ENCODE results near the gene LBHD1. TPM values are rescaled to one million over a fixed set of nuclear protein-coding genes. Genes with fewer than 3 reads are reported as not detected.
"Not testable (repeated sequence)": the region's sequence is repeated elsewhere in the genome, so short reads cannot be mapped to it uniquely, and the experiment has no call there.

LBHD1 gene
- polyA plus RNA-seq, 5 donors: 4.9 to 9.5 (median 8.8) TPM

DNA sequence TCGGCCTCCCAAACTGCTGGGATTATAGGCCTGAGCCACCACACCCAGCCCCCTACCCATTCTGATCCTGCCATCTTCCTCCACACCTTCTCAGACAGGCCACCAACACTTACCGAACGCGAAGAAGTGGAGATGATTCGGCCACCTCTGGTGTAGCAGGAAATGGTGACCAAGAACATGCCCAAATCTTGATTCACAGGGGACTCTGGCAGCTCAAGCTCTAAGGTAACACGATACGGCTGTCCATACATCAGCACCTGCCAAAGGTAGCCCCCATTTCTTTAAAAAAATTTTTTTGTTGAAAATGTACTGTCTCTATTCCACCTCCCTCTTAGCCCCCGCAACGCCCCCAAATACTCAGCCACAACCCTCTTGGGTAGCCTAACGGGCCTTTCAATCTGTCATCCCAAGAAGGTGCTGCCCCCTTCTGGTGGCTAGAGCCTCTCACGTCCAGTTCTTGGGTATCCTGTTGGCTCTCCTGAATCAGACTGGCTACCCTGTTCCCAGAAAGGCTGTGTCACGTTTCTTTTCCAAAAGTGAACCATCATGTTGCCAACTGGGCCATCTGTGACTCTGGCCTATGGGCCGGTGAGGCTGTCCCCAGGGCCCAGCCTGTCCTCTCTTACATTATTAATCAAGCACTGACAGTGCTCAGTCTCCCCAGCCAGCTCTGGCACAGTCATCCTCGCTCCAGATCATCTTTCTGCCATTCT lies 22.5 kb upstream of the LBHD1 start:
- no peak for DNase-seq

DNA sequence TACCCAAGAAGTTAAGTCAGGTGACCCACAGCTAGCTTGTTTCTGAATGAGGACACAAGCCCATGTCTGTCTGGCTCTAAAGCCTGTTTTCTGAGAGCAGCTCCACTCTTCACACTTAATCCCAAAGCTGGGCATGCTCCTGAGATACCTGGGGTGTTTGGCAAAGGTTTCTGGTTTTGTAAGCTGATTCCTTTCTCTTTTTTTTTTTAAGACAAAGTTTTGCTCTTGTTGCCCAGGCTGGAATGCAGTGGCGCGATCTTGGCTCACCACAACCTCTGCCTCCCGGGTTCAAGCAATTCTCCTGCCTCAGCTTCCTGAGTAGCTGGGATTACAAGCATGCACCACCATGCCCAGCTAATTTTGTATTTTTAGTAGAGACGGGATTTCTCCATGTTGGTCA lies 21.6 kb upstream of the LBHD1 start:
- not testable (repeated sequence) for DNase-seq

- DNase-seq: no peak
Observed at GRCh38 chr11:62689421-62690183, 17.5 kb upstream of the LBHD1 start, which contains the start of gene LRRN4CL. TSS of gene LRRN4CL (minus strand) at chr11:62689530. CDS start at chr11:62688508, 1,022 bp downstream.

GRCh38 chr11:62688491-62688890 lies 16.4 kb upstream of the LBHD1 start:
- DNase-seq: no peak

GRCh38 chr11:62687508-62688396 lies 15.7 kb upstream of the LBHD1 start:
- DNase-seq: no peak

- no peak for DNase-seq
Observed at GRCh38 chr11:62682518-62682917, 10.5 kb upstream of the LBHD1 start.

DNA sequence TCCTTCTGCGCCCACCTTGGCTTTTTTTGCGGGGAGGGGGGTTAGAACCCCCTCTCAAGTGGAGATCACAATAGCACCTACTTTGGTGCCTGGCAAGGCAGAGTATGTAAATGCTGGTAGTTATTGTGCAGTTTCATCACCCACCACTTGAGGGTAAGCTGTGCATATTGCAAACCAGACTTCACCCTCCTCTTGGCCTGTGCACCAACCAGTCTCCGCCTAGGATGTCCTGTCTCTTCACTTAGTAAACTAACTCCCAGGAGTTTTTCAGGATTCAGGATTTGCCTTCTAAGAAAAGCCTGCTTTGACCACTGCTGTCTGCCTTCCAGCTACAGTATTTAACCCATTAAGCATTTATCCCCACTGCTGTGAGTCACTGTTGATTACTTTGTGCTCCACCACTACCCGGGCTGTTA lies 8.8 kb upstream of the LBHD1 start:
- no peak for DNase-seq

DNA sequence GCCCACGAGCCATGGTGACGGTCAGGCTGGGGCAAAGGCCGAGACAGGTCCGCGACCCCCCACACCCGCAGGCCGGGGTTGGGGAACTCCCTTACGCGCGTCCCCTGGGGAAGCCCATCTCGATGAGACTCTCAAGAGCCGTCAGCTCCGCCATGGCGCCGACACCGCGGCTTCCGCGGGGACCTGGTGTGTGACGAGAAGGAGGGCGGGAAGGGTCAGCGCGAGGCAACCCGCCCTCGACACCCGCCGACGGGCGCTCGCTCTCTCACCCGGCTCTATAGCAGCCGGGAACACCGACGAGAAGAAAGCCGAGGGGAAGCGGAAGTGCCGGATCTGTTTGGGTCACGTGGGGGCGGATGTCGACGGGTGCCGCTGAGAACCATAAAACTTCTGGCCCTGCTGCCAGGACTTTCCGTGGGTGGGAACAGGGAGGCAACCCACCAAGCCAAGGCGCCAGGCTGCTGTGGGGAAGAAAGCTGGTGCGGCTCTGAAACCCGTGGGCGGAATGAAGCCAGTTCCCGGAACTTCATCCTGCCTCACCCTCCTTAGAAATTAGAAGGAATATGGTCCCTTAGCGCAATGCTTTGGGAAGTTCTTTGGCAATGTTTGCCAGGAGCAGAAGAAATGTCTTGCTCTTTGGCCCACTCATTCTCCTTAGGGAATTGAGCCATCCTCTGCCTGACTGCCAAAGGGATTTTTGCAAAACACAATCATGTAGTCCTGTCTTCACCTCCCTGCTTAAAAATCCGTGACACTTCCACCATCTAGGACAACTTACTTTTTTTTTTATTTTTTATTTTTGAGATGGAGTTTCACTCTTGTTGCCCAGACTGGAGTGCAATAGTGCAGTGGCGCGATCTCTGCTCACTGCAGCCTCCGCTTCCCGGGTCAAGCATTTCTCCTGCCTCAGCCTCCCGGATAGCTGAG lies 7.0 kb upstream of the LBHD1 start, which contains the start of gene UBXN1:
Gene UBXN1, minus strand, starts transcription at position 304 of the 927 bp plus-strand sequence. Its CDS starts 150 bp downstream, at position 154.
- DNase-seq: peak; percentile 87 to 89

GRCh38 chr11:62678433-62678769 lies 6.3 kb upstream of the LBHD1 start:
- DNase-seq: no peak

GRCh38 chr11:62677714-62678113 lies 5.6 kb upstream of the LBHD1 start:
- no peak for DNase-seq

- DNase-seq: no peak
Observed at GRCh38 chr11:62677156-62677555, 5.1 kb upstream of the LBHD1 start.

DNA sequence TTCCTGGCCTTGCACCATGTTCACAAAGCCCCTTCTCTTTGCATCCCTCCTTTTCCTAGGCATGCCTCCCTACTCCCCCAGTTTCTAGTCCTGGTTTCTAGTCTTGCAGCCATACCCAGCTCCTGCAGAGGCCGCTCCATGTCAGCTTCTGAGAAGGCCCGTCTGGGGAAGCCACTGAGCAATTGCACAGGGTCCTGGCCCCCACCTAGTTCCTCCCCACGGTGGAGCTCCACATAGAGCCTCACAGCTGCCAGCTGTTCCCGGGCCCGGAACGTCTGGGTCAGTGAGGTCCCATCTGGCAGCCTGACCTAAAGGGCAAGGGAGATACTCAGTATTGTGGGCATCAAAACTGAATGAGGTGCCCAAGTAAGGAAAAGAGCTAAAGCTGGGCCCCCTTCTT lies 4.6 kb upstream of the LBHD1 start:
- DNase-seq: no peak

DNA sequence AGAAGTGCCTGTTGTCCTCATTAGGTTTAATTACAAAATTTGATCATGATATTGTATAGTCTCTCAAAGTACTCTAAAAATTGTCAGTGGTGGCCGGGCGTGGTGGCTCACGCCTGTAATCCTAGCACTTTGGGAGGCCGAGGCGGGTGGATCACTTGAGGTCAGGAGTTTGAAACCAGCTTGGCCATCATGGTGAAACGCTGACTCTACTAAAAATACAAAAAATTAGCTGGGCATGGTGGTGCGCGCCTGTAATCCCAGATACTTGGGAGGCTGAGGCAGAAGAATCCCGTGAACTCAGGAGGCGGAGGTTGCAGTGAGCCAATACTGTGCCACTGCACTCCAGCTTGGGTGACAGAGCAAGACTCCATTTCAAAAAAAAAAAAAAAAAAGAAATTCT lies 3.3 kb upstream of the LBHD1 start:
- DNase-seq: not testable (repeated sequence)

- DNase-seq: no peak
Observed at GRCh38 chr11:62673196-62673525, 1.1 kb upstream of the LBHD1 start.

- DNase-seq: no peak
Observed at GRCh38 chr11:62671236-62671607, 845 bp downstream of the LBHD1 start.

GRCh38 chr11:62669420-62670161 lies 2.5 kb downstream of the LBHD1 start:
- DNase-seq: no peak

DNA sequence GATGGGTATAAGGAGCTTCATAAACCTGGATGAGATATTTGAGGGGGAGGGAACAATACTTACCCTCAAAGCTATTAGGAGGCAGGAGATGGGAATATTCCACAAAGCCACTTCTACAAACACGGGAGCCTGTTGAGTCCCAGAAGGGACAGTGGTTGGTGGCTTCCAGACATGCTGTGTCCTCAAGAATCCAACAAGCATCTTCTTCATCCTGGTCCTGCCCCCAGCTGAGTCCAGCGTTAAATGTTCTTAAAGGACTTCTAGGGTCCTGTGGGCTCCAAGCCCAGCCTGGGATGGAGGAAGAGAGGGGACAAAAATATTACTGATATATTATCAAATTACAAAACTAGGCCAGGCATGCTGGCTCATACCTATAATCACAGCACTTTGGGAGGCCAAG lies 4.6 kb downstream of the LBHD1 start:
- no peak for DNase-seq

- no peak for DNase-seq
Observed at GRCh38 chr11:62666259-62666926, 5.7 kb downstream of the LBHD1 start.

DNA sequence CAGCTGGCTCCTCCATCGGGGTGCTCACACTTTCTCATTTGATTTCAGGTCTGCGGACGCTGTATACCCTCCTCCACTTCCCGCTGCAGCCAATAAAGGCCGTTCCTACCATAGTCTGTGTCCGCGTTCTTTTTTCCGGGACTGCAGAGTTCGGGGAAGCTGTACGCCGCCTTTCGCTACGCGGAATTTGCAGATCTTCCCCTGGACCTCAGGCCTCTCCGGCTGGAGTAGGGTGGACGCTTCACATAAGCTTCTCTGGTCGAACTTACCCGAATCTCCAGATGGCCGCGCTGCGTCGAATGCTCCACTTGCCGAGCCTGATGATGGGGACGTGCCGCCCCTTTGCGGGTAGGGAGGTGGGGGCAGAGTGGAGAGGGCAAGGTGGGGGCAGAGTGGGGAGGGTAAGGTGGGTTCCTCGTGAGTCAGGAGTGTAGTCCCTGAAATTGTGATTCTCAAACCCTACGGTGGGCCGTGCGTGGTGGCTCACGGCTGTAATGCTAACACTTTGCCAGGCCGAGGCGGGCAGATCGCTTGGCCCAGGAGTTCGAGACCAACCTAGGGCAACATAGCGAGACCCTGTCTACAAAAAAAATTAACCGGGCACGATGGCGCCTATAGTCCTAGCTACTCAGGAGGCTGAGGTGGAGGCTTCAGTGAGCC lies 6.3 kb downstream of the LBHD1 start:
- no peak for DNase-seq
